ENCODE results near the gene NMU.
A peak's percentile ranks its signal among the peaks of the same experiment; 100 is the strongest.
"Not testable (repeated sequence)": the region's sequence is repeated elsewhere in the genome, so short reads cannot be mapped to it uniquely, and the experiment has no call there.

The NMU gene

GRCh38 chr4:55634417-55635128 lies 1.5 kb downstream of the NMU start:
- TF ChIP-seq, protein P1, sequence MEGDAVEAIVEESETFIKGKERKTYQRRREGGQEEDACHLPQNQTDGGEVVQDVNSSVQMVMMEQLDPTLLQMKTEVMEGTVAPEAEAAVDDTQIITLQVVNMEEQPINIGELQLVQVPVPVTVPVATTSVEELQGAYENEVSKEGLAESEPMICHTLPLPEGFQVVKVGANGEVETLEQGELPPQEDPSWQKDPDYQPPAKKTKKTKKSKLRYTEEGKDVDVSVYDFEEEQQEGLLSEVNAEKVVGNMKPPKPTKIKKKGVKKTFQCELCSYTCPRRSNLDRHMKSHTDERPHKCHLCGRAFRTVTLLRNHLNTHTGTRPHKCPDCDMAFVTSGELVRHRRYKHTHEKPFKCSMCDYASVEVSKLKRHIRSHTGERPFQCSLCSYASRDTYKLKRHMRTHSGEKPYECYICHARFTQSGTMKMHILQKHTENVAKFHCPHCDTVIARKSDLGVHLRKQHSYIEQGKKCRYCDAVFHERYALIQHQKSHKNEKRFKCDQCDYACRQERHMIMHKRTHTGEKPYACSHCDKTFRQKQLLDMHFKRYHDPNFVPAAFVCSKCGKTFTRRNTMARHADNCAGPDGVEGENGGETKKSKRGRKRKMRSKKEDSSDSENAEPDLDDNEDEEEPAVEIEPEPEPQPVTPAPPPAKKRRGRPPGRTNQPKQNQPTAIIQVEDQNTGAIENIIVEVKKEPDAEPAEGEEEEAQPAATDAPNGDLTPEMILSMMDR (IDR thresholded peaks at IDR 0.05; ENCODE audit: borderline replicate concordance, control extremely low read depth, extremely low read depth, insufficient read depth, missing control alignments) = no peak
- no peak for DNase-seq (ENCODE audit: low spot score)
- in situ Hi-C loops (cut with MboI; ENCODE audit: low sequenced_read_pairs, unreplicated experiment) = no loop called here

DNA sequence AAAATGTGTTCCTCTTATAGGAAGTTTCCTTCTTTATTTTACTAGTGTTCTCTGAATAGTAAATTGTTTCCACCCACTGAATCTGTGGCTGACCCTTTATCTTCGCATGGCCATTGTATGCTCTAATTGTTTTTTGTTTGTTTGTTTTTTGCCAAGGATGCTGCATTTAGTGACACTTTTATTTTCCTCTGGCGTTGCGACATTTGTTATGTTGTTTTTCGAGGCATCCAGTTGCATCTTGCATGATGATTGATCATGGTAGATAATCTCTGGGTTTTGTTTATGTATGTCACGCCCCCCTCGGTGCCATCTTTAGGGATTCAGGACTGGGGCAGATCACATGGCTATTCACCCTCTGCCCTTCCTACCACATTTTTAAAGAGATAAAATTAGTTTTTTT lies 2.2 kb downstream of the NMU start:
- TF ChIP-seq, protein P1 (IDR thresholded peaks at IDR 0.05; ENCODE audit: borderline replicate concordance, control extremely low read depth, extremely low read depth, insufficient read depth, missing control alignments) = no peak
- in situ Hi-C loops (cut with MboI; ENCODE audit: low sequenced_read_pairs, unreplicated experiment) = no loop called here
- no peak for DNase-seq (ENCODE audit: low spot score)

- in situ Hi-C loops (cut with MboI; ENCODE audit: low sequenced_read_pairs, unreplicated experiment) = no loop called here
- DNase-seq (ENCODE audit: low spot score) = no peak
Observed at GRCh38 chr4:55625835-55626234, 10.3 kb downstream of the NMU start.

DNA sequence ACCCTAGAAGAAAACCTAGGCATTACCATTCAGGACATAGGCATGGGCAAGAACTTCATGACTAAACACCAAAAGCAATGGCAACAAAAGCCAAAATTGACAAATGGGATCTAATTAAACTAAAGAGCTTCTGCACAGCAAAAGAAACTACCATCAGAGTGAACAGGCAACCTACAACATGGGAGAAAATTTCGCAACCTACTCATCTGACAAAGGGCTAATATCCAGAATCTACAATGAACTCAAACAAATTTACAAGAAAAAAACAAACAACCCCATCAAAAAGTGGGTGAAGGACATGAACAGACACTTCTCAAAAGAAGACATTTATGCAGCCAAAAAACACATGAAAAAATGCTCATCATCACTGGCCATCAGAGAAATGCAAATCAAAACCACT lies 12.0 kb downstream of the NMU start:
- DNase-seq (ENCODE audit: low spot score); in situ Hi-C loops (cut with MboI; ENCODE audit: low sequenced_read_pairs, unreplicated experiment): not testable (repeated sequence)

More at GRCh38 chr4:55625835-55626234, 10.3 kb downstream of the NMU start:
- TF ChIP-seq, protein P1 (IDR thresholded peaks at IDR 0.05; ENCODE audit: borderline replicate concordance, control extremely low read depth, extremely low read depth, insufficient read depth, missing control alignments) = no peak

DNA sequence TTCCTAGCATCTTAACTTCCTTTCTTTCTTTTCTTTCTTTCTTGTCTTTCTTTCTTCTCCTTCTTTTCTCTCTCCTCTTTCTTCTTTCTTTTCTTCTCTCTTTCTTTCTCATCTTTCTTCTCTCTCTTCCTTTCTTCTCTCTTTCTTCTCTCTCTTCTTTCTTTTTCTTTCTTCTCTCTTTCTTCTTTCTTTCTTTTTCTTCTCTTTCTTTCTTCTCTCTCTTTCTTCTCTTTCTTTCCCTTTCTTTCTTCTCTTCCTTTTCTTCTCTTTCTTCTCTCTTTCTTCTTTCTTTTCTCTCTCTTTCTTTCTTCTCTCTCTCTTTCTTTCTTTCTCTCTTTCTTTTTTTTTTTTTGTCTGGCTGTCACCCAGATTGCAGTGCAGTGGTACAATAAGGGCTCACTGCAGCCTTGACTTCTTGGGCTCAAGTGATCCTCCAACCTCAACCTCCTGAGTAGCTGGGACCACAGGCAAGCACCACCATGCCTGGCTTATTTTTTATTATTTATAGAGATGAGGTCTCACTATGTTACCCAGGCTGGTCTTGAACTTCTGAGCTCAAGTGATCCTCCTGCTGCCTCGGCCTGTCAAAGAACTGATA lies 17.5 kb downstream of the NMU start:
- in situ Hi-C loops (cut with MboI; ENCODE audit: low sequenced_read_pairs, unreplicated experiment) = no loop called here

GRCh38 chr4:55617587-55618197 lies 18.4 kb downstream of the NMU start:
- in situ Hi-C loops (cut with MboI; ENCODE audit: low sequenced_read_pairs, unreplicated experiment) = no loop called here
- TF ChIP-seq, protein P1 (IDR thresholded peaks at IDR 0.05; ENCODE audit: borderline replicate concordance, control extremely low read depth, extremely low read depth, insufficient read depth, missing control alignments) = no peak
- DNase-seq (ENCODE audit: low spot score) = peak; percentile 66

More for the DNA sequence above, 17.5 kb downstream of the NMU start:
- TF ChIP-seq, protein P1 (IDR thresholded peaks at IDR 0.05; ENCODE audit: borderline replicate concordance, control extremely low read depth, extremely low read depth, insufficient read depth, missing control alignments) = no peak
- DNase-seq (ENCODE audit: low spot score) = no peak

DNA sequence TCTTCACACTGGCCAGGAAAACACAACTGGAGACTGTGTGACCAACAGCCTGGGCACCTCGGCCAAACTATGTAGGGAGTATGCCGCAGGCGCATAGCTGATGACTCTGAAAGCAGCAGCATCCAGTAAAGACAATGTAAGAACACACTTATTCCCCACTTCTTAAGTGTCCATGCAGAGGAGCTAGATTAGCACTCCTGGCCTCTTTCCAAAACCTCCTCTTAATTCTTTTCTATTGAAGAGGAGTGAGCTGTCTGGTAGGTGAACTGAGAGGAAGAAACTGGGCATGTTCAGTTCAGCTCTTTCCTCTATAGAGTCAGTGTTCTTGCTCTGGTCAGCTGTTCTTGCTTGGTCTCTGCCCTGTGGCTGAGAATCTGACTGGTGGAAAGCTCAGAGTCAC lies 21.1 kb downstream of the NMU start:
- TF ChIP-seq, protein P1 (IDR thresholded peaks at IDR 0.05; ENCODE audit: borderline replicate concordance, control extremely low read depth, extremely low read depth, insufficient read depth, missing control alignments) = no peak
- no peak for DNase-seq (ENCODE audit: low spot score)
- in situ Hi-C loops (cut with MboI; ENCODE audit: low sequenced_read_pairs, unreplicated experiment) = no loop called here

Data from GM13976 (cell line).